H9 (cell line): ENCODE data around the gene TRHDE. TPM values are rescaled to one million over a fixed set of nuclear protein-coding genes. Genes with fewer than 3 reads are reported as not detected.

Experiments
- DNase-seq: peaks from one replicate; pipeline ENCODE4 v3.0.0-alpha.2; 2017
- H2AFZ ChIP-seq: one replicate; pipeline ENCODE4 v1.6.1; 2013; ENCODE audit warnings: mild to moderate bottlenecking, low read length, control low read depth, moderate library complexity
- H2AK5ac ChIP-seq: 2 replicates; pipeline ENCODE4 v1.6.1; 2013; ENCODE audit warnings: low read length, control low read depth, mixed read lengths; ENCODE audit not compliant: insufficient read length
- H2BK120ac ChIP-seq: one replicate; pipeline ENCODE4 v1.6.1; 2013; ENCODE audit warnings: low read depth, mild to moderate bottlenecking, low read length, control low read depth, inconsistent platforms; ENCODE audit not compliant: poor library complexity, severe bottlenecking
- H2BK12ac ChIP-seq: 2 replicates; pipeline ENCODE4 v1.6.1; 2013; ENCODE audit warnings: low read length, control low read depth, mixed read lengths, low read depth; ENCODE audit not compliant: insufficient read length
- H2BK15ac ChIP-seq: 2 replicates; pipeline ENCODE4 v1.6.1; 2013; ENCODE audit warnings: low read depth, low read length, control low read depth
- H2BK20ac ChIP-seq: one replicate; pipeline ENCODE4 v1.6.1; 2013; ENCODE audit warnings: low read depth, mild to moderate bottlenecking, low read length, control low read depth, inconsistent platforms; ENCODE audit not compliant: poor library complexity, severe bottlenecking
- H2BK5ac ChIP-seq: 2 replicates; pipeline ENCODE4 v1.6.1; 2013; ENCODE audit warnings: low read length, control low read depth, mixed read lengths; ENCODE audit not compliant: insufficient read length
- H3K14ac ChIP-seq: 2 replicates; pipeline ENCODE4 v1.6.1; 2013; ENCODE audit warnings: low read length, control low read depth; ENCODE audit not compliant: insufficient read depth
- H3K18ac ChIP-seq: 2 replicates; pipeline ENCODE4 v1.6.1; 2013; ENCODE audit warnings: low read depth, mild to moderate bottlenecking, mixed read lengths, low read length, control low read depth; ENCODE audit not compliant: insufficient read length
- H3K23ac ChIP-seq: 2 replicates; pipeline ENCODE4 v1.6.1; 2013; ENCODE audit warnings: low read length, control low read depth, mixed read lengths, low read depth; ENCODE audit not compliant: insufficient read length
- H3K23me2 ChIP-seq: 2 replicates; pipeline ENCODE4 v1.6.1; 2013; ENCODE audit warnings: low read depth, mild to moderate bottlenecking, mixed read lengths, low read length, control low read depth; ENCODE audit not compliant: insufficient read length, poor library complexity, severe bottlenecking
- H3K27ac ChIP-seq: 2 replicates; pipeline ENCODE4 v1.5.1; 2013; ENCODE audit warnings: low read length, control low read depth, mixed read lengths, low read depth; ENCODE audit not compliant: insufficient read length
- H3K27me3 ChIP-seq: 2 replicates; pipeline ENCODE4 v1.6.1; 2013; ENCODE audit warnings: low read length, control low read depth, inconsistent platforms; ENCODE audit not compliant: insufficient read depth
- H3K4ac ChIP-seq: 2 replicates; pipeline ENCODE4 v1.6.1; 2013; ENCODE audit warnings: low read depth, mild to moderate bottlenecking, control low read depth, inconsistent platforms, low read length, moderate library complexity
- H3K4me1 ChIP-seq: 2 replicates; pipeline ENCODE4 v1.6.1; 2013; ENCODE audit warnings: low read length, control low read depth, inconsistent platforms; ENCODE audit not compliant: insufficient read depth
- H3K4me2 ChIP-seq: 2 replicates; pipeline ENCODE4 v1.6.1; 2013; ENCODE audit warnings: low read length, control low read depth, mixed read lengths; ENCODE audit not compliant: insufficient read length, insufficient read depth
- H3K56ac ChIP-seq: 2 replicates; pipeline ENCODE4 v1.6.1; 2013; ENCODE audit warnings: low read depth, mild to moderate bottlenecking, mixed read lengths, low read length, control low read depth; ENCODE audit not compliant: insufficient read length
- H3K79me1 ChIP-seq: 2 replicates; pipeline ENCODE4 v1.6.1; 2013; ENCODE audit warnings: low read depth, mild to moderate bottlenecking, moderate library complexity, low read length, control low read depth, inconsistent platforms; ENCODE audit not compliant: insufficient read depth, poor library complexity, severe bottlenecking
- H3K79me2 ChIP-seq: 2 replicates; pipeline ENCODE4 v1.6.1; 2013; ENCODE audit warnings: low read length, control low read depth, inconsistent platforms; ENCODE audit not compliant: insufficient read depth
- H3K9ac ChIP-seq: 2 replicates; pipeline ENCODE4 v1.6.1; 2013; ENCODE audit warnings: low read length, control low read depth, mixed read lengths; ENCODE audit not compliant: insufficient read length; ENCODE audit errors: extremely low read depth
- H3K9me3 ChIP-seq: one replicate; pipeline ENCODE4 v1.6.1; 2013; ENCODE audit warnings: low read depth, low read length, inconsistent platforms; ENCODE audit not compliant: control insufficient read depth
- H3T11ph ChIP-seq: one replicate; pipeline ENCODE4 v1.6.1; 2013; ENCODE audit warnings: mild to moderate bottlenecking, low read length, control low read depth, inconsistent platforms
- H4K20me1 ChIP-seq: one replicate; pipeline ENCODE4 v1.6.1; 2013; ENCODE audit not compliant: control insufficient read depth, insufficient read length, insufficient read depth
- H4K5ac ChIP-seq: 2 replicates; pipeline ENCODE4 v1.6.1; 2013; ENCODE audit warnings: low read depth, mild to moderate bottlenecking, mixed read lengths, low read length, control low read depth; ENCODE audit not compliant: insufficient read length
- H4K8ac ChIP-seq: replicated peaks from 2 replicates; pipeline ENCODE4 v1.6.1; 2013; ENCODE audit warnings: low read length, control low read depth, mixed read lengths, low read depth; ENCODE audit not compliant: insufficient read length
- H4K91ac ChIP-seq: 2 replicates; pipeline ENCODE4 v1.6.1; 2013; ENCODE audit warnings: low read depth, mild to moderate bottlenecking, moderate library complexity, mixed read lengths, low read length, control low read depth; ENCODE audit not compliant: insufficient read length
- H3K27ac Mint-ChIP-seq, 3 experiments: 2 replicates in 2 of 3; 3 replicates in 1 of 3; pipeline ENCODE4 v1.8.0; 2020 to 2021; ENCODE audit warnings: mixed read lengths in 3 of 3, mild to moderate bottlenecking in 1 of 3, moderate library complexity in 1 of 3
- H3K27me3 Mint-ChIP-seq: 2 replicates; pipeline ENCODE4 v1.8.0; 2021; ENCODE audit warnings: low read depth, mild to moderate bottlenecking, moderate library complexity, mixed read lengths
- H3K36me3 Mint-ChIP-seq, 3 experiments: 2 replicates in 2 of 3; 3 replicates in 1 of 3; pipeline ENCODE4 v1.8.0; 2020 to 2021; ENCODE audit warnings: low read depth in 3 of 3, mixed read lengths in 3 of 3; ENCODE audit not compliant: insufficient read depth in 1 of 3
- H3K4me1 Mint-ChIP-seq, 2 experiments: 2 replicates each; pipeline ENCODE4 v1.8.0; 2020; ENCODE audit warnings: mixed read lengths in 2 of 2
- H3K4me3 Mint-ChIP-seq, 2 experiments: 2 replicates in 1 of 2; 3 replicates in 1 of 2; pipeline ENCODE4 v1.8.0; 2020 to 2021; ENCODE audit warnings: mild to moderate bottlenecking in 2 of 2, mixed read lengths in 2 of 2, moderate library complexity in 1 of 2
- H3K9me3 Mint-ChIP-seq, 2 experiments: 2 replicates in 1 of 2; 3 replicates in 1 of 2; pipeline ENCODE4 v1.8.0; 2020; ENCODE audit warnings: mild to moderate bottlenecking in 2 of 2, mixed read lengths in 2 of 2, moderate library complexity in 1 of 2
- WGBS: extraction: QIAGEN DNeasy Blood & Tissue Kit; methylation state at CpG from one replicate; pipeline ENCODE4 v1.1.7; 2013; ENCODE audit warnings: missing lambda C conversion rate, low lambda C conversion rate, mixed read lengths; ENCODE audit not compliant: insufficient read length; ENCODE audit errors: extremely low coverage; 5-methylcytosine and 5-hydroxymethylcytosine counted together
- total RNA-seq: library from RNA; stranded (reverse); gene quantifications from 2 replicates; pipeline ENCODE4 v1.2.1, GENCODE V29; 2021
- TF ChIP-seq, protein P1 (sequence below): fragments of 200-600 bp; sonication (generic); conservative IDR thresholded peaks from 3 replicates; pipeline ENCODE4 v1.8.0; 2021; ENCODE audit warnings: antibody characterized with exemption, mild to moderate bottlenecking

The TRHDE gene
- total RNA-seq, 1 experiment from 2014 or later: 1.0 TPM

DNA sequence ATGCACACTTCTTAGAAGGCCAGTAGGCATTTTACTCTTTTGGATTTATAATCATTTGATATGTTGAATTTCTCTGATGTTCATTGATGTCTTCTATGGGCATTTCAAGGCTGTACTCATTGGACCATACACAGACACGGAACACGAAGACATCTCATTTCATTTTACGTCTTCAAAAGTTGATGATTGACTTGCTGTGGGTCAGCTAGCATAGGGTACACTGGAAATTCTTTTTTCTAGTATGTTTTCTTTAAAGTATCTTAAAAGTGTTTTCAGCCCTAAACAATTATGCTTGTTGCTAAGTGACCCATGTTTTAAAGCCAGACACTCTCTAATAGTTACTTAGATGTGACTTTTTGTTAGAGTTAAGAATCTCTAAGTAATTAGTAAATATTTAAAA is 16.3 kb downstream of the TRHDE start:
- H2BK15ac ChIP-seq: no peak overlapping the region
- no peaks in the 10 kb centered on the region for H3K79me2 ChIP-seq
- no peak overlapping the region for H3K14ac ChIP-seq
- H2BK5ac ChIP-seq: no peak overlapping the region
- H3K23ac ChIP-seq: no peak overlapping the region
- H3K27ac ChIP-seq: no peak overlapping the region
- no peaks in the 10 kb centered on the region for H3K9me3 ChIP-seq
- peaks cover 3% of the 10 kb centered on the region in 2 experiments; a peak in 2 of 4 replicates for H3K4me1 Mint-ChIP-seq
- H3K9me3 Mint-ChIP-seq: no peaks in the 10 kb centered on the region
- no peak overlapping the region for H3K4me2 ChIP-seq
- no peak overlapping the region for H2AFZ ChIP-seq
- no peaks in the 10 kb centered on the region for H3K27me3 Mint-ChIP-seq
- no peak overlapping the region for H3K9ac ChIP-seq
- no peak overlapping the region for H2BK120ac ChIP-seq
- H2AK5ac ChIP-seq: no peak overlapping the region
- H3K27me3 ChIP-seq: no peaks in the 10 kb centered on the region
- H3K18ac ChIP-seq: no peak overlapping the region
- no peak overlapping the region for H3K4me3 Mint-ChIP-seq
- no peak overlapping the region for H2BK12ac ChIP-seq
- H4K8ac ChIP-seq: no peak overlapping the region
- no peak for DNase-seq
- no peaks in the 10 kb centered on the region; the same call in 1 of the 2 replicates for H3K4me1 ChIP-seq
- no CpG with 5 or more reads among the region's 3 CpGs for WGBS
- H3K27ac Mint-ChIP-seq: no peak overlapping the region
- TF ChIP-seq, protein P1, sequence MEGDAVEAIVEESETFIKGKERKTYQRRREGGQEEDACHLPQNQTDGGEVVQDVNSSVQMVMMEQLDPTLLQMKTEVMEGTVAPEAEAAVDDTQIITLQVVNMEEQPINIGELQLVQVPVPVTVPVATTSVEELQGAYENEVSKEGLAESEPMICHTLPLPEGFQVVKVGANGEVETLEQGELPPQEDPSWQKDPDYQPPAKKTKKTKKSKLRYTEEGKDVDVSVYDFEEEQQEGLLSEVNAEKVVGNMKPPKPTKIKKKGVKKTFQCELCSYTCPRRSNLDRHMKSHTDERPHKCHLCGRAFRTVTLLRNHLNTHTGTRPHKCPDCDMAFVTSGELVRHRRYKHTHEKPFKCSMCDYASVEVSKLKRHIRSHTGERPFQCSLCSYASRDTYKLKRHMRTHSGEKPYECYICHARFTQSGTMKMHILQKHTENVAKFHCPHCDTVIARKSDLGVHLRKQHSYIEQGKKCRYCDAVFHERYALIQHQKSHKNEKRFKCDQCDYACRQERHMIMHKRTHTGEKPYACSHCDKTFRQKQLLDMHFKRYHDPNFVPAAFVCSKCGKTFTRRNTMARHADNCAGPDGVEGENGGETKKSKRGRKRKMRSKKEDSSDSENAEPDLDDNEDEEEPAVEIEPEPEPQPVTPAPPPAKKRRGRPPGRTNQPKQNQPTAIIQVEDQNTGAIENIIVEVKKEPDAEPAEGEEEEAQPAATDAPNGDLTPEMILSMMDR: no peak
- no peak overlapping the region for H3K4ac ChIP-seq
- no peak overlapping the region for H3K56ac ChIP-seq
- H4K5ac ChIP-seq: no peak overlapping the region
- no peak overlapping the region for H2BK20ac ChIP-seq
- H3T11ph ChIP-seq: no peak overlapping the region
- no peaks in the 10 kb centered on the region for H4K20me1 ChIP-seq
- no peaks in the 10 kb centered on the region for H3K79me1 ChIP-seq
- H3K36me3 Mint-ChIP-seq: no peaks in the 10 kb centered on the region; a peak in 1 of 7 replicates
- no peaks in the 10 kb centered on the region for H3K23me2 ChIP-seq
- no peak overlapping the region for H4K91ac ChIP-seq
